Nephron progenitor cell (in vitro differentiated cells): ENCODE results near the gene RIN2.

ENCODE experiments used
- DNase-seq: peaks from one replicate; pipeline ENCODE4 v3.0.0; 2021
- H3K27ac Mint-ChIP-seq: 2 replicates; pipeline ENCODE4 v1.8.0; 2021; ENCODE audit warnings: mild to moderate bottlenecking, moderate library complexity, mixed read lengths
- H3K27me3 Mint-ChIP-seq: 2 replicates; pipeline ENCODE4 v1.8.0; 2021; ENCODE audit warnings: mild to moderate bottlenecking, low read depth, mixed read lengths; ENCODE audit not compliant: poor library complexity
- H3K36me3 Mint-ChIP-seq: 2 replicates; pipeline ENCODE4 v1.8.0; 2021; ENCODE audit warnings: low read depth, mixed read lengths
- H3K4me1 Mint-ChIP-seq: 2 replicates; pipeline ENCODE4 v1.8.0; 2021; ENCODE audit warnings: mixed read lengths
- H3K4me3 Mint-ChIP-seq: 2 replicates; pipeline ENCODE4 v1.8.0; 2021; ENCODE audit warnings: mild to moderate bottlenecking, moderate library complexity, mixed read lengths
- H3K9me3 Mint-ChIP-seq: 2 replicates; pipeline ENCODE4 v1.8.0; 2021; ENCODE audit warnings: mild to moderate bottlenecking, moderate library complexity, mixed read lengths
- CTCF ChIP-seq: fragments of 200-600 bp; sonication (generic); IDR thresholded peaks from 2 replicates; pipeline ENCODE4 v1.5.0; 2021; ENCODE audit warnings: antibody characterized with exemption

RIN2 gene

GRCh38 chr20:19723813-19724430, 34.1 kb upstream of the RIN2 start:
- H3K9me3 Mint-ChIP-seq: no peaks in the 10 kb centered on the region
- no peak for TF ChIP-seq CTCF
- DNase-seq: no peak
- H3K27me3 Mint-ChIP-seq: peaks cover 6% of the 10 kb centered on the region
- H3K4me1 Mint-ChIP-seq: peaks cover 10% of the 10 kb centered on the region
- H3K36me3 Mint-ChIP-seq: no peaks in the 10 kb centered on the region
- H3K27ac Mint-ChIP-seq: no peak overlapping the region
- no peak overlapping the region for H3K4me3 Mint-ChIP-seq

GRCh38 chr20:19725373-19725772, 32.7 kb upstream of the RIN2 start:
- Mint-ChIP-seq H3K4me3 (no peak overlapping the region), H3K27me3 (peaks cover 2% of the 10 kb centered on the region), H3K4me1 (peaks cover under 1% of the 10 kb centered on the region), H3K9me3 (no peaks in the 10 kb centered on the region), H3K36me3 (no peaks in the 10 kb centered on the region), H3K27ac (no peak overlapping the region)
- no peak for DNase-seq
- TF ChIP-seq CTCF: no peak

- no peaks in the 10 kb centered on the region for H3K9me3 Mint-ChIP-seq
- TF ChIP-seq CTCF: no peak
- H3K4me1 Mint-ChIP-seq: no peaks in the 10 kb centered on the region
- peaks cover 2% of the 10 kb centered on the region for H3K27me3 Mint-ChIP-seq
- H3K4me3 Mint-ChIP-seq: no peak overlapping the region
- no peak for DNase-seq
- H3K27ac Mint-ChIP-seq: no peak overlapping the region
- H3K36me3 Mint-ChIP-seq: no peaks in the 10 kb centered on the region
Observed at GRCh38 chr20:19725814-19726525, 32.1 kb upstream of the RIN2 start.

GRCh38 chr20:19727251-19727847, 30.7 kb upstream of the RIN2 start:
- peaks cover 2% of the 10 kb centered on the region for H3K27me3 Mint-ChIP-seq
- no peaks in the 10 kb centered on the region for H3K36me3 Mint-ChIP-seq
- H3K4me3 Mint-ChIP-seq: no peak overlapping the region
- no peaks in the 10 kb centered on the region for H3K9me3 Mint-ChIP-seq
- TF ChIP-seq CTCF: no peak
- no peak for DNase-seq
- H3K4me1 Mint-ChIP-seq: no peaks in the 10 kb centered on the region
- H3K27ac Mint-ChIP-seq: no peak overlapping the region

GRCh38 chr20:19729672-19730071, 28.4 kb upstream of the RIN2 start:
- H3K27ac Mint-ChIP-seq: no peak overlapping the region
- DNase-seq: no peak
- H3K4me1 Mint-ChIP-seq: peaks cover 8% of the 10 kb centered on the region
- peaks cover 2% of the 10 kb centered on the region for H3K27me3 Mint-ChIP-seq
- no peak for TF ChIP-seq CTCF
- H3K4me3 Mint-ChIP-seq: no peak overlapping the region
- no peaks in the 10 kb centered on the region for H3K36me3 Mint-ChIP-seq
- no peaks in the 10 kb centered on the region for H3K9me3 Mint-ChIP-seq
